Measurements from ENCODE around the gene CAMK1D.
A peak's percentile ranks its signal among the peaks of the same experiment; 100 is the strongest.

CAMK1D gene

DNA sequence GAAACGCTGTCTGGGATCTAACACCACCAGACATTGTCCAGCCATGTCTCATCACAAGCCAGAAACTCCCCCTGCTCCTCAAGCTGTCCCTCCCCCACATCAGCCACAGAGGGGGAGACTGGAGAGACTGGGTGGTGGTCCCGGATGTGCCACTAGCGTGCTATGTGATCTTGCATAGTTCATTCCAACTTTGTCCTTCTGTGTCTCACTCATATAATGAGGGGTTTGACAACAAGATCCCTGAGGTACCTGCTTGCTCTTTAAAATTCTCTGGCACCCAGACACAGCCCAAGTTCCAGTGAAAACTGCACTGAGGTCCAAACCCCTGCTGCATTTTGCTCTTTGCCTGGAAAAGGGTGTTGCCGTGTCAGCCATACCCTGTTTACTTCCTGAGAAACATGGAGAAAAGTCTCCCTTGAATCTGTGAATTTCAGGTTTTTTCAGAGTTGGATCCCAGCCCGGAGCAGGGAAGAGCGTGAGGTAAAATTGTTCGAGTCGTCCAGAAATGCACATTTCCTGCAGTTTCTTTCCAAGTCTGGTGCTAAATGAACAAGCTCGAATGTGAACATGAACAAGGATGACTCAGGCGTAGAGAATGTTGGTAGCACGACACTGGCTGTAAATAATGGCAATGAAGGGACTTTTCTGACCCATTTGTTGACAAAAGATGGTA, 495.6 kb downstream of the CAMK1D start:
- TF ChIP-seq, protein P1, sequence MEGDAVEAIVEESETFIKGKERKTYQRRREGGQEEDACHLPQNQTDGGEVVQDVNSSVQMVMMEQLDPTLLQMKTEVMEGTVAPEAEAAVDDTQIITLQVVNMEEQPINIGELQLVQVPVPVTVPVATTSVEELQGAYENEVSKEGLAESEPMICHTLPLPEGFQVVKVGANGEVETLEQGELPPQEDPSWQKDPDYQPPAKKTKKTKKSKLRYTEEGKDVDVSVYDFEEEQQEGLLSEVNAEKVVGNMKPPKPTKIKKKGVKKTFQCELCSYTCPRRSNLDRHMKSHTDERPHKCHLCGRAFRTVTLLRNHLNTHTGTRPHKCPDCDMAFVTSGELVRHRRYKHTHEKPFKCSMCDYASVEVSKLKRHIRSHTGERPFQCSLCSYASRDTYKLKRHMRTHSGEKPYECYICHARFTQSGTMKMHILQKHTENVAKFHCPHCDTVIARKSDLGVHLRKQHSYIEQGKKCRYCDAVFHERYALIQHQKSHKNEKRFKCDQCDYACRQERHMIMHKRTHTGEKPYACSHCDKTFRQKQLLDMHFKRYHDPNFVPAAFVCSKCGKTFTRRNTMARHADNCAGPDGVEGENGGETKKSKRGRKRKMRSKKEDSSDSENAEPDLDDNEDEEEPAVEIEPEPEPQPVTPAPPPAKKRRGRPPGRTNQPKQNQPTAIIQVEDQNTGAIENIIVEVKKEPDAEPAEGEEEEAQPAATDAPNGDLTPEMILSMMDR (conservative IDR thresholded peaks at IDR 0.05): no peak
- no peak overlapping the region for H3K27ac ChIP-seq

DNA sequence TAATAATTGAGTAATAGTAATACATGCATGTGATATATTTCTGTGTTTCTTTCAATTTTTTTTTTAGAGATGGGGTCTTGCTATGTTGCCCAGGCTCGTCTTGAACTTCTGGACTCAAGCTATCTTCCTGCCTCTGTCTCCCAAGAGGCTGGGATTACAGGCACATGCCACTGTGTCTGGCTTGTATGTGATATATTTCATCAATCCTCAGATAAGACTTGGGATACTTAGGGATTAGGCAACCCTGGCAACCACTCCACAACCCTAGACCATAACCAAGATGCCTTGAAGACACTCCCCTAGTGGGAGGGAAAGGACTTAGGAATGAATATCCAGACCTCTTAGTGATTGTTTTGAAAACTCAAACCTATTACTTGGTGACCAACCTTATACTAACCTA, 497.4 kb downstream of the CAMK1D start:
- TF ChIP-seq, protein P1 (conservative IDR thresholded peaks at IDR 0.05): no peak
- H3K27ac ChIP-seq: no peak overlapping the region

DNA sequence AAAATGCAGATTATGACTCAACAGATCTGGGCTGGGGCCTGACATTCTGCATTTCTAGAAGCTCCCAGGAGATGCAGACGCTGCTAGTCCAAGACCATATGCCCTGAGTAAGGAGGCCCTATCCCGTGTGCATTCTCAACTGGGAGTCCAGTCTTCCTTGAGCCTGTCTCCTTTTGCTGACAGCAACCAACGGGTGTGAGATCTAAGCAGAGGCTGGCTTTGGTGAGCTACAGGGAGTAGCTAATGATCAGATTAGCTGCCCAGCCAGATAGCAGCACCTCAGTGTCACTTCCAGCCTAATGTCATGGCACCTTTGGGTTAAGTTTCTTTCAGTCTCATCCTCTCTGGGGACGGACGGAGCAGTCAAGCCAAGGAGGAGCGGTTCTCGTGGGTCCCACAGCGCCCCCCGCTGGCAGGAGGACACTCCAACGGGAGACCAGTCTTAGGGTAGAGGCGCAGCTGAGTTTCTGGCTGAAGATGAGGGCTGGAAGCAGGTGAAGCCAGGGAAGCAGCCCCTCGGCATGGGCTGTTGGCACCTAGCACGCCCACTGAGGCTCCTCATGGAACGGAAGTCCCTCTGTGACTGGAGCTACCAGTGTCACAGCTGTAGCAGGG, 498.1 kb downstream of the CAMK1D start:
- no peak overlapping the region for H3K27ac ChIP-seq
- TF ChIP-seq, protein P1 (conservative IDR thresholded peaks at IDR 0.05): no peak

DNA sequence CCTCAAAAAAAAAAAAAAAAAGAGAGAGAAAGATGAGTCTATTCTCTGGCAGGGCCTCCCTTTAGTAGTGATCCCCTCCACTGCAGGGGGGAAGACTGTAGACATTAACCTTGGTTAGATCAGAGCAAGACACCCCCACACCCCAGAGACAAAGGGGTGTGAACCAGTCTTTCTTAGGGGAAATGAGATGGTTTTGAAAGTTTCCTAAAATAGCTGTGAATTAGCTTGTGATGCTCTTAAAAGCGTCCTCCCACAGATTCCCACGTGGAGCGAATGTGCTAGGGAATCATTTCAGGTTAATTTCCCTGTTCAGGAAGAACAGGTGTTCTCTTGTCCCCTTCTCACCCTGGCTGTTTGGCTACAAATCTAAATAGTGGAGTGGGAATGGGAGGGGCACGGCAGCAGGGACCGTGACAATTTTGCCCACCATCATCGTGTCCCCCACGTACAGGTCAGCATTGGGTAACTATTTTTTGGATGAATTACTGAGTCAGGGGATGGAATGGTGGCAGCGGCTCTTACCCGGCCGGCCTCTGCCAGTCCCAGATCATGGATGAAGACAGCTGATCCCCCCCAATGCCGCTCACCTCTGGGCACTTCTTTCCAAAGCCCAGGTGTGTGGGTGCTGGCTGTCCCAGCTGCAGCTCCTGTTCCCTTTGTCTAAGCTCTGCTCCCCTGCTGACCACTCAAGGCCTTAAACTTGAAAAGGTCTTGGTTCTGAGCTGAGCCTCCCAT, 499.3 kb downstream of the CAMK1D start:
- H3K27ac ChIP-seq: peak overlapping the region; percentile 42; the same call in 1 of the 2 replicates
- TF ChIP-seq, protein P1 (conservative IDR thresholded peaks at IDR 0.05): no peak

DNA sequence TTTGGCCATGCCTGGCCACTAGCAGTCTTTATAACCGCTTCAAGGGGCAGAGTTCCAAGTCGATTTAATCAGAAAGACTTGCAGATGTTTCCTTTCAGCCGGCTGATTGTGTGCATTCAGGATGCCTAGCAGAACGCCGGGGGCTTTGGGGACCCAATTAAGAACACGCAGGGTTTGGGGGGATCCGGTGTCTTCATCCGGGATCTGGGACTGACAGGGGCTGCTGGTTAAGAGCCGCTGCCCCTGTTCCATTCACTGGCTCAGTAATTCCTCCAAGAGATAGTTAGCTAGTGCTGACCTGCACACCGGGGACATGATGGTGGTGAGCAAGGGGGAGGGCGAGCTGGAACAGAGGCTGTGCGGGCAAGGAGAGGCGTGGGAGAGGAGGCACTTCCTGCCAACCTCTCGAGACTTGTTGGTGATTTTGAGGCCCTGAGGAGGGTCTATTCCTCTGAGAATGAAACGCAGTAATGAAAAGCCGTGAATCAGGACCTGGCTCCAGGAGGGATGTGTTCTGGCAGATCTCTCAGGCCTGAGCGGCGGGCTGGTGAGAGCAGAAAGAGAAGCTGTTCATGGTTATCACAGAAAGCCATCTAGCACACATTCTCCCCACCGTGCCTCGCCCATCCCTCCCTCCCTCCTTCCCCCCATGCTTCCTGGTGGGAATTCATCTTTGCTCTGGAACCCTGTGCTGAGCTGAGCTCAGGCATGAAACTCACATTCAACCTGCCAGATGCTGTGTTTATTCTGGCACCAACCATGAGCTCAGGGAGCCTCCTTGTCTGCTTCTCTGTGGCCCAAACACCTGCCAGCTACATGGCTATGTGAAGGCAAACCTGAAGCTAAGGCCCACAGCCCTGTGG, 500.2 kb downstream of the CAMK1D start:
- TF ChIP-seq, protein P1 (conservative IDR thresholded peaks at IDR 0.05): no peak
- peak overlapping the region; percentile 42 for H3K27ac ChIP-seq

DNA sequence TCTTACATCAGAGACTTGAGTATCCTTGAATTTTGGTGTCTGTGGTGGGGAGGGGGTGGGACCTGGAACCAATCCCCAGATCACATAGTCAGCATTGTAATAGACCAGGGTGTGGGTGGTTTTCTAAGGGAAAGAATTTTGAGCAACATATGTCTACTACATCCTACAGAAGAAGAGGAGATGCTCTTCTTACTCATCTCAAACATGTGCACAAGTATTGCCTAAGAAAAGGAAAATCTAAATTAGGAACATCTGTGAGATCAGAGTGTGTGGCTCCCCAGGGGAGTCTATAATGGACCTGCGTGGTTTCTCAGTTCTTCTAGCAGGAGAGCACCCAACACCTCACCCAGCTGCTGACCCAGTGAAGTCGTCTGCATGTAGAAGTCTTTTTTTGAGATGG, 503.3 kb downstream of the CAMK1D start:
- TF ChIP-seq, protein P1 (conservative IDR thresholded peaks at IDR 0.05): no peak

More for the DNA sequence above, 503.3 kb downstream of the CAMK1D start:
- no peak overlapping the region for H3K27ac ChIP-seq

Measured in VCaP (cell line).